Right atrium auricular region (tissue), 2 donors: ENCODE results near the gene GGA2. TPM values are rescaled to one million over a fixed set of nuclear protein-coding genes. Genes with fewer than 3 reads are reported as not detected.
"Not testable (repeated sequence)": the region's sequence is repeated elsewhere in the genome, so short reads cannot be mapped to it uniquely, and the experiment has no call there.

ENCODE experiments used
- DNase-seq: peaks from one replicate; pipeline ENCODE4 v3.0.0-alpha.2; 2019; ENCODE audit warnings: low spot score
- H3K27ac ChIP-seq, 2 donors: fragments of 200-600 bp; sonication (generic); 1 replicate in 1 of 2; 2 replicates in 1 of 2; pipeline ENCODE4 v1.5.1; 2016 to 2019
- H3K27me3 ChIP-seq, 2 donors: fragments of 200-600 bp; sonication (generic); one replicate each; pipeline versions ENCODE4 v1.5.1 to v1.6.0; 2017 to 2019
- H3K36me3 ChIP-seq: fragments of 200-600 bp; sonication (generic); one replicate; pipeline ENCODE4 v1.5.1; 2016
- H3K4me1 ChIP-seq, 2 donors: fragments of 200-600 bp; sonication (generic); one replicate each; pipeline versions ENCODE4 v1.5.1 to v1.6.0; 2017 to 2019
- H3K4me3 ChIP-seq, 2 donors: fragments of 200-600 bp; sonication (generic); 1 replicate in 1 of 2; 2 replicates in 1 of 2; pipeline ENCODE4 v1.5.1; 2017 to 2019; ENCODE audit warnings: mild to moderate bottlenecking in 1 of 2, moderate library complexity in 1 of 2
- H3K9me3 ChIP-seq, 2 donors: fragments of 200-600 bp; sonication (generic); one replicate each; pipeline ENCODE4 v1.5.1; 2019
- CTCF ChIP-seq, 2 donors: fragments of 200-600 bp; sonication (generic); IDR thresholded peaks; one replicate each; pipeline ENCODE4 v1.5.1; 2019; ENCODE audit warnings: antibody characterized with exemption in 2 of 2
- total RNA-seq, 2 donors: library from RNA; depleted of rRNA; stranded (reverse); fragments of >200 nt; gene quantifications; one replicate each; pipeline ENCODE4 v1.1.0, GENCODE V29; 2016

The GGA2 gene
- total RNA-seq, 2 donors from 2014 or later, result 25.0 to 59.3 TPM

DNA sequence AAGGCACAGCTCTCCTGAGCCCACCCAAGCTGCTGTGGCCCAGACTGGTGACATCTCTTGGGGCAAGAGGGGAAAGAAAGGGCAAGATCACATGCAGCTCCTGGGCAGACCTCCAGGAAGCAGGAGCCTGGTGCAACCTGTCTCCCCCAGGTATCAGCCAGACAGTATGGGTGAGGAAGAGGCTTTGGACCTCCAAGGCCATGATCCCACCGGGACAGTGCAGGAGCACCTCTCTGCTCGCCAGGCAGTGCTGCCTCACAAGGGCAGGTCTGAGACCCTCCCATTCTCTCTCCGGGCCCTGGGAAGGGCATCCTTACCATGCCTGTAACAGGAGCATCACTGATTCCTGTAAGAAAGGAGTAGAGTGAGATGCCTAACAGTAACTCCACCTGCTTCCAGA is 31.7 kb downstream of the GGA2 start:
- Histone ChIP-seq H3K27me3 (no peaks in the 10 kb centered on the region), H3K9me3 (no peaks in the 10 kb centered on the region), H3K4me3 (no peak overlapping the region), H3K27ac (no peak overlapping the region), H3K4me1 (no peaks in the 10 kb centered on the region), H3K36me3 (peaks cover 97% of the 10 kb centered on the region)
- DNase-seq, result no peak
- TF ChIP-seq CTCF (IDR thresholded peaks at IDR 0.05), result no peak

GRCh38 chr16:23476289-23476688 is 34.0 kb downstream of the GGA2 start:
- H3K4me3 ChIP-seq, result no peak overlapping the region
- no peak overlapping the region for H3K27ac ChIP-seq
- no peaks in the 10 kb centered on the region for H3K27me3 ChIP-seq
- TF ChIP-seq CTCF (IDR thresholded peaks at IDR 0.05), result no peak
- no peaks in the 10 kb centered on the region for H3K9me3 ChIP-seq
- peaks cover 96% of the 10 kb centered on the region for H3K36me3 ChIP-seq
- H3K4me1 ChIP-seq, result no peaks in the 10 kb centered on the region
- DNase-seq, result no peak

- Histone ChIP-seq H3K4me3 (no peak overlapping the region), H3K27ac (no peak overlapping the region), H3K36me3 (peaks cover 81% of the 10 kb centered on the region)
Observed at GRCh38 chr16:23469814-23470213, 40.5 kb downstream of the GGA2 start.

GRCh38 chr16:23466162-23466885 is 44.0 kb downstream of the GGA2 start:
- Histone ChIP-seq H3K9me3 (no peaks in the 10 kb centered on the region), H3K4me3 (no peak overlapping the region), H3K36me3 (peaks cover 49% of the 10 kb centered on the region), H3K27ac (no peak overlapping the region), H3K27me3 (no peaks in the 10 kb centered on the region), H3K4me1 (peaks cover 0 to 15% of the 10 kb centered on the region in 2 donors)
- no peak for TF ChIP-seq CTCF (IDR thresholded peaks at IDR 0.05)
- DNase-seq, result no peak

More at GRCh38 chr16:23469814-23470213, 40.5 kb downstream of the GGA2 start:
- Histone ChIP-seq H3K4me1 (no peaks in the 10 kb centered on the region), H3K9me3 (no peaks in the 10 kb centered on the region), H3K27me3 (no peaks in the 10 kb centered on the region)
- no peak for DNase-seq
- no peak for TF ChIP-seq CTCF (IDR thresholded peaks at IDR 0.05)

DNA sequence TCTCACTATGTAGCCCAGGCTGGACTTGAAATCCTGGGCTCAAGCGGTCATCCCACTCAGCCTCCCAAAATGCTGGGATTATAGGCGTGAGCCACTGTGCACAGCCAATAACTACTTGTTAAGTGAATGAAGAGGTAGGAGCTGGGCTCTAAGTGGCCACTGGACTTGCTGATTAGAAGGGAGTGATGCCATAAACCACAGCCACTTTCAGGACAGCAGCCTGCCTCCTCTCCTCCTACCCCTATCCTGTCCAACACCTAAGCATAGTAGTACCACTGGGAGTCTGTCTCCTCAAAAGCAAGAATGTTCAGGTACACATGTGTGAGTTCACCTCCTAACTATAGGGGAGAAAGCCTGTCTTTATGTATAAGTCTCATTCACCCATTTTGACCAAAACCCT is 45.1 kb downstream of the GGA2 start:
- Histone ChIP-seq H3K27ac (no peak overlapping the region), H3K4me1 (peaks cover 0 to 15% of the 10 kb centered on the region in 2 donors), H3K36me3 (peaks cover 43% of the 10 kb centered on the region), H3K4me3 (no peak overlapping the region), H3K27me3 (no peaks in the 10 kb centered on the region), H3K9me3 (no peaks in the 10 kb centered on the region)
- TF ChIP-seq CTCF (IDR thresholded peaks at IDR 0.05), result no peak
- DNase-seq, result no peak

- H3K27me3 ChIP-seq, result no peaks in the 10 kb centered on the region
- DNase-seq, result no peak
- H3K4me3 ChIP-seq, result no peak overlapping the region
- no peaks in the 10 kb centered on the region for H3K9me3 ChIP-seq
- TF ChIP-seq CTCF (IDR thresholded peaks at IDR 0.05), result no peak
- H3K27ac ChIP-seq, result no peak overlapping the region
- H3K4me1 ChIP-seq, result peaks cover 0 to 15% of the 10 kb centered on the region in 2 donors
- H3K36me3 ChIP-seq, result peaks cover 33% of the 10 kb centered on the region
Observed at GRCh38 chr16:23464196-23464595, 46.1 kb downstream of the GGA2 start.

DNA sequence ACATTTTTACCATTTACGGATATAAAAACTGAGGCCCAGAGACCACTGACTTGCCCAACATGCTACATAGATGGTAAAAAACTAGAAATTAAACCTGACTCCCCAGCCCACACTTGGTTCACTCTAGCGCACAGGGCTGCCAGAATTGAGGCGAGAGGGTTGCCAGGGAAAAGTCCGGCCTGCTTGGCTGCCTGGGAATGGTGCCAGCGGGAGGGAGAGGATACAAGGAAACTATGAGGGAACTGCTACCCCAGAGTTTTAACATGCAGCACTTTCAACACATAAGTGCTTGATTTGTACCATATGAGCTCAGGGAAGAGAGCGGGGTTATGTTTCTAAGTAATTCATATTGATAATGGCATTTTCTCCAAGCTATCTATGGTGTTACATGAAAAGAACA is 47.3 kb downstream of the GGA2 start:
- peak; percentile 83 for DNase-seq
- not testable (repeated sequence) for H3K27ac ChIP-seq, H3K9me3 ChIP-seq

More for the DNA sequence above, 47.3 kb downstream of the GGA2 start:
- H3K4me3 ChIP-seq, H3K27me3 ChIP-seq: not testable (repeated sequence)
- H3K4me1 ChIP-seq, result peaks cover 0 to 15% of the 10 kb centered on the region in 2 donors
- H3K36me3 ChIP-seq, result peaks cover 21% of the 10 kb centered on the region
